NOMO-1 (cell line): Measurements from ENCODE around the gene MYADML2.

Experiments used
- DNase-seq, 2 experiments: peaks; one replicate each; lab custom pipeline; 2025; ENCODE audit not compliant: unreplicated experiment in 2 of 2; lab: John Stamatoyannopoulos, UW

The MYADML2 gene

DNA sequence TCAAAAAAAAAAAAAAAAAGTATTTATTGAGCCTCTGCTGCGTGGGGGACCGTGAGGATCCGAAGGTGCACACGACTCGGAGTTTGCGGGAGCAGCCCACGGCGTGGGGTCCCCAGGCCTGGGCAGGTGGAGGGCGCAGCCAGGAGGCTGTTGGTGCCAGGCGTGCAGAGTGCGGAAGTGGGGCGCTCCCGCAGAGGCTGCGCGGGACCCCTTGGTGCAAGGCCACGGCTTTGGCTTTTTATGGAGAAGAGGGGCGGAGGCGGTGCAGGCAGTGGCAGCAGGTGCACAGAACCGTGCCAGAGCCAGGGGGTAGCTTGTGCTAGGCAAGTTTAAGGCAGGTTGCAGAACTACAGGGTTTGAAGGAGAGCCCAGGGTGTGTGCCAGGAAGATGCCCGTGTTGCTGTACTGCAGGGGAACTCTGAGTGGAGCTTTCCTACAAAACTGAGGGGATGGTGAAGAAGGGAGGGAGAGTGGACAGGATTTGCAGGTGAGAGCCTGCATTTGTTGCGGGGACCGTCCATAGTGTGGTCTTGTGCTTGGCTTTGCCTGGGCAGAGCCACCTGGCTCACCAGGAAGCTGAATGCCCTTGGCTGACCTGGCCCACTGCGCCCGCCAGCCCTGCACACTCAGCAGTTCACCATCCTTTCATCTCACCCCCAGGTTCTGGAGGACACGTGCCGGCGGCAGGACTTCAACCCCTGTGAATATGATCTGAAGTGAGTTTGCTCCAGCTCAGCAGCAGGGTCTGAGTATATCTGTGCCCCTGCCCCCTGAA is 31.7 kb upstream of the MYADML2 start:
- no peak for DNase-seq

DNA sequence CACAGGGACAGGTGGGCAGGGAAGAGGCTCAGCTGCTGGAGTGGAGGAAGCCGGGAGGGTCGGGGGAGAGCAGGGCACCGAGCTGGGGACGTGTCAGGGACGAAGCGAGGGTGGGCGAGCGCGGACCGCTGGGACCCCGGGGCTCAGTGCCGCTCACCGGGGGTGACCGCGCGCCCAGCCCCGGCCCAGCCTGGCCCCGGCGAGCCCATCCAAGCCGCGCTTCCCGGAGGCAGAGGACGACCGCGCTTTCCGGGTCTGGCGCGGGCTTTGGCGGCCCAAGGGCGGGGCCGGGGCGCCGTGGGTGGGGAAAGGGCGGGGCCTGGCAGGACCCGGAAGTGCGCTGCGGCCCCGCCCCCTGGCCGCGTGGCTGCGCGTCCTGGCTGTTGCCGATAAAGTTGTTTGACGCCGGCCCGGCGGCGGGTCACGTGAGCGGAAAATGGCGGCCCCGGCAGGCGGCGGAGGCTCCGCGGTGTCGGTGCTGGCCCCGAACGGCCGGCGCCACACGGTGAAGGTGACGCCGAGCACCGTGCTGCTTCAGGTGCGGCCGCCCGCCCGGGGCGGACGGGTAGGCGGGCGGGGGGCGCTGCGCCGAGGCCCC is 30.3 kb upstream of the MYADML2 start, which contains the start of gene ASPSCR1:
Gene ASPSCR1, plus strand, starts transcription at position 419 of the 598 bp plus-strand sequence. Its CDS starts 18 bp downstream, at position 437.
- peak; percentile 65 to 80 for DNase-seq

DNA sequence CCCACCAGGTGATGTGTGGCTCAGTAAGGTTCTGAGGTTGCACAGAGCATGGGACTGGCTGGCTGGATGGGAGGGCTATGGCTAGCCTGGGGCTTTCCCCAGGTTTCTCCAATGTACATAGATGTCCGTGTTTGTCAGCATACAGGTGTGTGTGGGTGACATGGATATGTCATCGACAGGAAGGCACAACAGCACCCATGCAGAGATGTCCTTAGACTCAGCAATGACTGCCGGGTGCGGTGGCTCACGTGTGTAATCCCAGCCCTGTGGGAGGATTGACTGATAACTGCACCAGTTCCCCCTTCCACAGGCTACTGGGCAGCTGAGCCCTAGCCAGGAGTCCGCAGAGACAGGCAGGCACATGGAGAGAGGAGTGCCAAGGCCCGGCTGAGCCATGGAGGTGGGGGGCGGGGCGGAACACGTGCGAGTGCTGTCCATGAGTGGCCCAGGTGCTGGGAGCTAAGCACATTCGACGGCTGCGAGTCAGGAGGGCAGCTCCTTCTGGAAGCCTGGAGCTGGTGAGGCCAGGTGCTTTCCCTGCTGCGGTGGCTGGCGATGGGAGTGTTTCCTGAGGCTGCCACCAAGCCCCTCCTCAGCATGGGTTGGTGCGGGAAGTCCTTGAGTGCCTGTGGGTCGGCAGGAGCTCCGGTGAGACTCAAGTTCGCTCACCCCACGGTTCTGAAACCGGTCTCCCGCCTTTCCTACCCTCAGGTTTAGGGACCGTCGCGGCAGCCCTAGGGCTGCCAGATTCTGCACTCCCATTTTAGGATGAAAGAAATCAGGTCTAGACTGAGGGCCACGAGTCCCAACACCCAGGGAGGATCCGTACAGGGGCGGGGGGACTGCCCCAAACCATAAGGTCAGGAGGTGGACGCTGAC is 29.5 kb upstream of the MYADML2 start:
- DNase-seq, result no peak

- DNase-seq, result no peak
Measured at GRCh38 chr17:81973432-81973831, 26.4 kb upstream of the MYADML2 start.

DNA sequence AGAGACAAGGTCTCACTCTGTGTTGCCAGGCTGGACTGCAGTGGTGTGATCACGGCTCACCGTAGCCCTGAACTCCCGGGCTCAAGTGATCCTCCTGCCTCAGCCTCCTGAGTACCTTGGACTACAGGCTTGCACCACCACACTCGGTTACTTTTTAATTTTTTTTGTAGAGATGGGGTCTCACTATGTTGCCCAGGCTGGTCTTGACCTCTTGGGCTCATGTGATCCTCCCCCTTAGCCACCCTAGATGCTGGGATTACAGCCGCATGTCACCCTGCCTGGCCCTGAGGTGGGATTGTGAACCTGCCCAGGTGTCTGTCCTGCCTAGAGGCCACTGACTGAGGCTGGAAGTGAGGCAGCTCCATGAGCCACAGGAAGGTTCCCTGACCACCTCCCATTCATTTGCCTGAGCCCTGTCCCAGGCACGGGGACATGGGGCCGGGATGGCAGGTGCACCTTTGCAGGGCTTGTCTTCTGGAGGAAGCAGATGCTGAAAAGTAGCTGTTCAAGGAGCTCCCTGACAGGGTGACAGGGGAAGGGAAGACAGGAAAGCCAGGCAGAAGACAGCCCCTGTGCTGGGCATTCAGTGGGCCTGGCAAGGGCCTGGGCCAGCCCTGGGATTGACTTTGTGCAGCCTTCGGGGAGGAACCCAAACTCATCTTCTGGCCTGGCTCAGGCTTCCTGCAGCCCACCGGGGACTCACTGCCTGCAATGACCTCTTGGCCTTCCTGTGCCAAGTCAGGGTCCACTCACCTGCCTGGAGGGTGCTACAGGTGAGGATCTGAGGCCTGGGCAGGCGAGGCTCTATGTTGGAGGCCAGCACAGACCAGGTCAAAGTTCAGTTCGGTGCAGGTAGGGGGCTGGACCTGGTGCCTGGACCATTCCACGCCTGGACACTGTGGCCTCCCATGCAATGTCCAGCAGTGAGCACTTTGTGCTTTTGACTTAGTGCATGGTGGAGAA is 22.1 kb upstream of the MYADML2 start:
- no peak for DNase-seq

- no peak for DNase-seq
Measured at GRCh38 chr17:81968396-81968745, 21.3 kb upstream of the MYADML2 start.

- DNase-seq, result peak; percentile 83 to 86
Measured at GRCh38 chr17:81967533-81968395, 20.7 kb upstream of the MYADML2 start.

GRCh38 chr17:81967244-81967532 is 20.2 kb upstream of the MYADML2 start:
- no peak for DNase-seq

DNA sequence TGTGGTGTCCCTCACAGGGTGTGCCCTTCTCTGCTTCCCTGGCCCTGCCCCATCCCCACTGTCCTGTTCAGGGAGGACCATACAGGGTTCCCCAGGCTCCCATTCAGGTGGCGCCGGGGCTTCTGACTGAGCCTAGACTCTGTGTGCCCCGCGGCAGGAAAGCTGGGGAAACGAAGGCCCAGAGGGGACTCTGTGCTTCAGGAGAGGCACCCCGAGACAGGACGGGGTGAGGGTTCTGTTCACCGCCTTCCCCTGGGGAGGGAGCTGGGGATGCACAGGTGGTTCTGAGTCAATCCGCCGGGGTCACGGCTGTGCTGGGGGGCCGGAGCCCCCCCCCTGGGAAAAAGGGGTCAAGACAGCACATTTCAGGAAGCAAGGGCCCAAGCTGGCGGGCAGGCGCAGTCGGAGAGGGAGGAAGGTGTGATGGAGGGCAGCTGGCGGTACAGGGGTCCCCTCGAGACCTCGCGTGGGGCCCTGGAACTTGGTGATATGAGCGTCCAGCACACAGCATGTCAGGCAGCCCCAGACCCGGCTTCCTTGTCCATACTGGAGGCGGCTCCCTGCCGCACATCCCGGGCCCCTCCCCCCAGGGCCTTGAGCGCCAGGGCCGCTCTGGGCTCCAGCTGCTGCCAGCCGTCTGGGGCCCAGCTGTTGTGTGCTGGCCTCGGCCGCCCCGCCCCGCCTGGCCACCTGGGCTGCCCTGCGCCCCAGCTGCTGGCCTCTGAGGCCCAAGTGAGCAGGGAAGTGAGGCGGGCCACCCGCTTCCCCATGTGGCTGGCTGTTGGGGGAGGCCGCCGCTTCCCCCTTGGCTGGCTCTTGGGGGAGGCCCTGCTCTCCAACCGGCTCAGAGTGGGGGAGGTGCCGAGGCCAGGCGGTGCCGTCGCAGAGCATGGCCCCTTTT is 19.6 kb upstream of the MYADML2 start:
- peak; percentile 73 to 95 for DNase-seq

DNA sequence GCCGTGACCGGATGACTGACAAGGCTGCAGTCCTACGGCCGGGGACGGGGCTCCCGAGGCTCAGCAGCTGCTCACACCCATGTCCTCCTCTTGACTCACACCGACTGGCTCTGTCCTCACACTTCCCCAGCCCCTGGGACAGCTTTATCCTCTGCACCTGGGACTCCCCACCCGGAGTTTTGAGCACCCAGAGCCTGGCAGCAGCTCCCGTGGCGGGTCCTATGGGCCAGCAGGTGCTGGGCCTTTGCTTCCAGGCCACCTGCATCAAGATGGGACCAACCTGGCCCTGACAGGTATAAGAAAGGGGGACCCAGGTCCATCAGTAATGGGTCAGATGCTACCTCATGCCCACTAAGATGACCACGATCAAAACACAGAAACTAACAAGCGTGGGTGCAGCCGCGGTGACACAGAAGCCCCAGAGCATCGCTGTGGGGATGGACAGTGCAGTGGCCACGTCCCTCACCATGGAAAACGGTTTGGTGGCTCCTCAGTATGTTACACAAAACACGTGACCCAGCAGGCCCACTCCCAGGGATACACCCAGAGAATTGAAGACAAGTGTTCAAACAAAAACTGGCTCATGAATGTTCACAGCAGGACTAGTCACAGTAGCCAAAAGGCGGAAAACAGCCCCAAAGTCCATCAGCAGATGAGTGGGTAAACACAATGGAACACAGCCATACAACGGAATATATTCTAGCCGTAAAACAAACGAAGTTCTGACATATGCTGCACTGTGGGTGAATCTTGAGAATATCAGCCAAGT is 17.2 kb upstream of the MYADML2 start:
- no peak for DNase-seq

GRCh38 chr17:81962499-81963441 is 15.7 kb upstream of the MYADML2 start:
- no peak for DNase-seq

DNA sequence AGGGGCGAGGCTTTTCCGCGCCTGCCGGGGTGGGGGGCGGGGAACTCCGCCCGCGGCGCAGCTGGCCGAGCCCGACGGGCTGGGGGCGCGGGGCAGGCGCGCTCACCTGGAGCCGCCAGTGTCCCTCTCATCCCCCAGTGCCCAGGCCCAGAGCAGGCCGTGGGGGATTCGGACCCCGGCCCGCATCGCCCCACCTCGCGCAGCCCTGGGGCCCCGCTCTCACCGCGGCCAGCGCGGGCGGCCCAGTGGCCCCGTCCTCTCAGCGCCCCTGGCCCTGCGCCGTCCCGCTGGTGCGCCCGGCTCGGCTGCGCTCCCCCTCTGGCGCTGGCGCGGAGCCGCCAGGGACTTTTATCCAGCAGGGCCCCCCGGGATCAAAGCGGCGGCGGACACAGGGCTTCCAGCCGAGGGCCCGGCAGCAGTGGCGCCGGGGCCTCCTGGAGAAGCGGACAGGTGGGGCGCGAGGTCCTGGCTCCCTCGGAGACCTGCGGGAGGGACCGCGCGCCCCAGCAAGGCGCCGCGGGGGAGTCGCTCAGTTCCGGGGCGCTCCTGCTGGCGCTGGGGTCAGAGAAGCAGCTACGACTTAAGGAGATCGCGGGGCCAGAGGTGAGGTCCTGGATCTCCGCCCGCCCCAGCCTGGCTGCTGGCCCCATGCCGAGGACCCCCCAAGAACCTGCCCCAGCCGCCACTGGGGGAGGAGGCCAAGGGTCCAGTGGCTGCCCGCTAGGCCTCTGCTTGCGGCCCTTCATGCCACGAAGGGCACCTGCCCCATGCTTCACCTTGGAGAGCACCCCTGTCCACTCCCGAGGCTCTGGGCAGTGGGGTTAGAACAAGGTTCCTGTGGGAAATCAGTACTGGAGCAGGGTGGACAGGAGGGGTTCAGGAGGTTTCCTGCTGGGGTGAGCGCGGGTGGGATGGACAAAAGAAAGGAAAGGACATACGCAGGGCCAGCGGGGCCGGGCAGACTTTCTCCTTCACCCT is 14.8 kb upstream of the MYADML2 start:
- no peak for DNase-seq

DNA sequence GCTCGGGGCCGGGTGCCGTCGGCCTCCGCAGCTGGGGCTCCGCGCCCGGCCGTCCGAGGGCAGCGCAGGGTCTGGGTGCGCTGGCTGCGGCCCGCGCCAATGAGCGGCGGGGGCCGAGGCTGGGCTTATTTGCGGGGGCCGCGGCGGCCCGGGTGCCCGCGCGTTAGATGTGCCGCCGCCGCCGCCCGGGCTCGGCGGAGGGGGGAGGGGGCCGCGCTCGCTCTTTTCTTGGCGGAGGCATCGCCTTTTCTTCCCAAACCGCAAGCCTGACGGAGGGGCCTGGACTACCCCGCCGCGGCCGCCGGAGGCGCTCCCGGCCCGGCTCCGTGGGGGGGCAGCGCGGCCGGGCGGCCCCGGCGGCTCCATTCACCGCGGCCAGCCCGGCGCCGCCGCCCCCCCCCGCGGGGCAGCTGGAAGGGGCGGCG is 14.1 kb upstream of the MYADML2 start, which contains the start of gene NOTUM:
Gene NOTUM, minus strand, starts transcription at position 101 of the 425 bp plus-strand sequence. CDS start 278 bp downstream, outside the sequence.
- peak in 1 of 2 experiments; percentile 58 for DNase-seq

DNA sequence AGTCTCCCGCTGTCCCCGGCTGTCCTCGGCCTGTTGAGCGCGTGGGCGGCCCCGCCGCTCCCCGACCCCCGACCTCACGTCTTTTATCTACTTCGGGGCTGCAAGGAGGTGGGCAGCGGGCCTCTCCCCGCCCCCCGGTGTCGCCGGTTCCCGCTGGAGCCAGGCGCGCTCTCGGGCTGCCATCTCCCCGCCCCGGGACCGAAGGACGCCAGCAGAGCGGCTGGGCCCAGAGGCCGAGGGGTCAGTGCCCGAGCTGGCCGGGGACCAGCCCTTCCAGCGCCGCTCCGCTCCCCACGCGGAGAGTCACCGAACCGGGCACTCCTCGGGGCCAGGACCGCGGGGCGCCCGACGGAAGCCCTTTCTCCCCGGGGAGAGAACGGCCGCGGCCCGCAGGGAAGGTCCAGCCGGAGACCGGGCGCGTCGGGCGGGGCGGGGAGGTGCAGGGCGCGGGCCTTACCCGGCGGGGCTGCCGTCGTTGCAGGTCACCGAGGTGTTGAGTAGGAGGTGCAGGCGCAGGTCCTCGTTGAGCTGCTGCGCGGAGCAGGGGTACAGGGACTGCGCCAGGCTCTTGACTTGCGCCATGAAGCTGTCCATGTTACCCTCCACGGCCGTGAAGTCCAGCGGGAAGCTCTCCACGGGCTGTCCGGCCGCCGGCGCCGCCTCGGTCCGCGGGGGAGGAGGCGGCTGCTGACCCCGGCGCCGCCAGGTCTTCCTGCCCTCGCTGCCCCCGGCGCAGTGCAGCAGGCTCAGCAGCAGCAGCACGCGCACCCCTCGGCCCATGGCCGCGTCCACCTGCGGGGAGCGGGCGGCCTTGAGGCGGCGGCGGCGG is 13.3 kb upstream of the MYADML2 start:
- no peak for DNase-seq
